NCI-H2227 treated with DMSO at 0.1 percent for 48 hours (cell line): ENCODE measurements around the gene GRIK1.
"Not testable (repeated sequence)": the region's sequence is repeated elsewhere in the genome, so short reads cannot be mapped to it uniquely, and the experiment has no call there.

Experiments
- DNase-seq: peaks from one replicate; lab custom pipeline; 2025; lab: John Stamatoyannopoulos, UW

GRIK1 gene

DNA sequence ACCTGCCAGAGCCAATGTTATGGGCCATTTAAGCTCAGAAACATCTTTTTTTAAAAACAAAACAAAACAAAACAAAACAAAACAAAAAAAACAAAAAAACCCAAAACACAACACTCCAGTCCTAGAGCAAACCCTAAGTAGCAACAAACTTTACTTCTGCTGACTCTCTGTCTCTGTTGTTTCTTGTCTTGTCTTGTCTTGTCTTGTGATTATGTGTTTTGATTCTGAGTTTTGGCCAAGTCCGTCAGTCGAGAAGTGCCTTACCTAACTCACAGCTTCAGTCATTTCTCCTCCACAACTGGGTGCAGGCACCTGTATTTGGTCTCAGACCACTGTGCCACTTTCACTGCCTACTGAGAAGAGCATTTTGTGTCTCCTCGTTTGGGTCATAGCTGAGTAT, 333.2 kb downstream of the GRIK1 start:
- no peak for DNase-seq

DNA sequence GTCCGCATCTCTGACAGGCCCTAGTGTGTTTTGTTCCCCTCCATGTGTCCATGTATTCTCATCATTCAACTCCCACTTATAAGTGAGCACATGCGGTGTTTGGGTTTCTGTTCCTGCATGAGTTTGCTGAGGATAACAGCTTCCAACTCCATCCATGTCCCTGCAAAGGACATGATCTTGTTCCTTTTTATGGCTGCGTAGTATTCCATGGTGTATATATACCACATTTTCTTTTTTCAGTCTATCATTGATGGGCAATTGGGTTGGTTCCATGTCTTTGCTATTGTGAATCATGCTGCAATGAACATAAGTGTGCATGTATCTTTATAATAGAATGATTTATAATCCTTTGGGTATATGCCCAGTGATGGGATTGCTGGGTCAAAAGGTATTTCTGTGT, 334.6 kb downstream of the GRIK1 start:
- not testable (repeated sequence) for DNase-seq

DNA sequence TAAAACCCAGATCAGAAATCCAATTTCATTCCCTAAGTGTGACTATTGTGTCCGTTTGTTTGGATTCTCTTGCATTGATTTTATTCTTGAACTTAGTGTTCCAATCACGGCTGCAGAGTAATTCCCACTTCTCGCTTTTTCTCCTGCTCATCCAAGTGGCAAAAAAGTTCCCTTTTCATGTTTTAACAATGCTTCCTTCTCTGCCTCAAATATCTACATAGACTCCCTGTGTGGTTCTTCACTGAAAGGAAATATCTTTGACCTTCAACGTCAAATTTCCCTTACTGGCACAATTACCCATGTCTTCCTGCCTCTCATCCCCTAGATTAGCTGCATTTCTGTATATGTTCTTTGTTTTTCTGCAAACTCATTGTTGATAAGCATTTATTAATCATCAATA, 335.7 kb downstream of the GRIK1 start:
- peak; percentile 23 for DNase-seq

DNA sequence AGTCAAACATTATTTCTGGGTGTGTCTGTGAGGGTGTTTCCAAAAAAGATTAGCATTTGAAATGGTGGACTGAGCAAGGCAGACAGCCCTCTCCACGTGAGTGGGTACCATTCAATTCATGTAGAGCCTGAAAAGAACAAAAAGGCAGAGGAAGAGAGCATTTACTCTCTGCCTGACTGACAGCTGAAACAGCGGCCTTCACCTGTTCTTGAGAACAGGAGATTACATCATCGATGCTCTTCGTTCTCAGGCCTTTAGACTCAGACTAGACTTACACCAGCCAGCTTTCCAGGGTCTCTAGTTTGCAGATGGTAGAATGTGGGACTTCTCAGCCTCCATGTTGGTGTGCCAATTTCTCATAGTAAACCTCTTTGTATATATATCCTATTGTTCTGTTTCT, 338.7 kb downstream of the GRIK1 start:
- DNase-seq: no peak

DNA sequence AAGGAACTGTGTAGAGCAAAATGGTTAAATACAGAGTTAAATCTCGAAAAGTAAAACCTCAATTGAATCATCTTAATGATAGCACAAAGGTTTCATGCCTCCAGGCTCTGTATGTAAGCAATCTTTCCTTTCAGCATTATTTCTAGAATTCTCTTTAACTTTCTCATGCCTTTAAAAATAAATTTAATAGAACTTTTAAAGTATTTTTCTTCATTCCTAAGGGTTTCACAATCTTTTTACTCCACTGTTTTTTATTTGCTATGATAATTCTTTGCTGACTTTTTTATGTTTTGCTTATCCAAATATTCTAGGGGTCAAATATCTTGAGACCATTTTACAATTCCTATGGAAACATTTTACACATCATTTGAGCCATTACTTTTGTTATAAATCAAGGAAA, 353.1 kb downstream of the GRIK1 start:
- no peak for DNase-seq

DNA sequence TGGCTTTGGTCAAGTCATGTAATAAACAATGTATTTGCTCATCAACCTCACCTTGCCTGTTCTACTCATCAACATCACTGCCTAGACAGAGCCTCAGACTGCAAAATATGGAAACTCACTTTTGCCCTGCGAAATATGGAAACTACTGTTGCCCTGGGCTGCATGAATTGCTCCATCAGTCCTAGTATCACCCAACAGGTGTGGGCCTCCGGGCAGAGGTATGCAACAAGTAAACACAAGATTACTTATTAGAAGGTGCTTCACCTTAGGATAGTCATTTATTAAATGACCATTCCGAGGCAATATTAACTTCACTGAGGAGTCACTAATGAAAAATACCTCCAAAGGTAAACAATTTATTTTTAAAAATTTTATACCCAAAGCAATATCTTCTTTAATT, 354.3 kb downstream of the GRIK1 start:
- DNase-seq: no peak

DNA sequence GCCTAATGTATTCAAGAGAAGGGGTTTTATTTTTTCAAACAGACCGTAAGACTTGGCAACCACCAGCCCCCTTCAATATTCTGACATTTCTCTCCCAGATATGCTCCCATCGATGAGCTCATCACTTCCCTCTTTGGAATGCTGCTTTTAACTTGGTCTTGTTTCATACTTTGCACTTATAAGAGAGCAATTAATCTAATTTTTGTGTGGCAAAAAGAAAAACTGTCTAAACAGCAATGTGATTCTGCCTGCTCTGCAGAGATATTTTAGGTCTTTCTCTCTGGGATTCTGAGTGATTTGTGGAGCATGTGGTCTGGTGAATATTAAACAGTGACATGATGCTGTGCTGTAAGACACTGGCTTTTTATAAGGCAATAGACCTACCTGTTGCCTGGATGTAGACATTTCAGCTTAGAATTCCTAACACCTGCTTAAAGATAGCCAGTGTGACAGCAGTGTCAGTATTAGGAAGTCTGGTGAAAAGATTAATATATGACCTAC, 356.3 kb downstream of the GRIK1 start:
- DNase-seq: no peak

DNA sequence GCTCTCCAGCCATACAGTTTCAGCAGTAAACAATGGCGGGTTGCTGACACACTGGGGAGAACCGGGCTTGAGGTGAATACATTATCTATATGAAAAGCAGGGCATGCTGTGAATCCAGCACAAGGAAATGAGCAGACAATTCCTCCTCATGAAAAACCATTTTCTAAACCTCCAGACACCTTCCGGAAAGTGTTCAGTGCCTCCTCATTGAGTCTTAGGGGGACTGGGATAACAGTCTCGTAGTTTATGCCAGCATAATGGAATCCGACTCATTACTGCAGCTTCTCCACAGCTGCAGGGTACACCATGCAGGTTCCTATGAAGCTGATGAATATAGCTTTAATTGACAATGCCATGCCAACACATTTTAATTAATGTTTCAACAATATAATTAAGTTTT, 356.9 kb downstream of the GRIK1 start:
- DNase-seq: no peak

DNA sequence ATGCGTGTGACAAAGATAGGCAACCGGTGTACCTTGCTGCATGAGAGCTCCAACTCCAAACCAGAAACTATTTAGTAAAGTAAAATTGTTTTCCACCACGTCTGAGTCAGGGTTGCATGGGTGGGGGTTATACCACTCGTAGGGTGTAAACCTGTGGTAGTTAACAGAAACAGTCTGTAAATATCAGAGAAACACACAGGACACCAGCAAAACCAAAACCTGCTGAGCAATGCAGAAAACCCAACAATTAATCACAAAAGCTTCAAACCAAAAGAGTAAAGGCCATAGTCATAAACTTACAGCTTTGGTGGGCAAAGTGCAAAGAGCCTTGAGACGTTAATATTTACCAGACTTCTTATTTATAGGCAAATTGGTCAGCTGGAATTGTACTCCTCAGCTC, 358.4 kb downstream of the GRIK1 start:
- no peak for DNase-seq

DNA sequence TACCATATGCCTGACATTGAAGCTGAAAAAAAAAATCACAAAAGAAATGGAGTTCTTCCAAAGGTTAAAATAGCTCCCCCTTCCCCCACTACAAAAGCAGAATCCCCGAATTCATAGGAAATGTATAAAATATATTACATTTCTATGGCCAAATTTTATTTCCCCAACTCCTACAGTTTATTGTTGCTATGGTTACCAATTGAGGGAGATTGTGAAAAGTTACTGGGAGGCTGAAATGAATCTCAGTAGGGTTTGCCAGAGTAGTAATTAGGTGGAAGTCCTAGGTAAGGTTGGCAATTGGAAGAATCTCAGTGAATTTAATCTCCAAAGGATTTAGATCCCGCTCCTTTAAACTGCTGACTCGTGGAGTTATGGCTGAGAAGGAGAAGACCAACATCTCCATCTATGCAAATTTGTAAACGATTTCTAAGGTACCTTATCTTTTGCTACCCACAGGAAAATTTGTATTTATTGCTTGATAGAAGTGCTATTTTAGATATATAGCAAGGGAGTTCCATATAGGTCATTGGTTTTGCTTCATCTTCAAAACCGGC, 359.0 kb downstream of the GRIK1 start:
- DNase-seq: no peak

DNA sequence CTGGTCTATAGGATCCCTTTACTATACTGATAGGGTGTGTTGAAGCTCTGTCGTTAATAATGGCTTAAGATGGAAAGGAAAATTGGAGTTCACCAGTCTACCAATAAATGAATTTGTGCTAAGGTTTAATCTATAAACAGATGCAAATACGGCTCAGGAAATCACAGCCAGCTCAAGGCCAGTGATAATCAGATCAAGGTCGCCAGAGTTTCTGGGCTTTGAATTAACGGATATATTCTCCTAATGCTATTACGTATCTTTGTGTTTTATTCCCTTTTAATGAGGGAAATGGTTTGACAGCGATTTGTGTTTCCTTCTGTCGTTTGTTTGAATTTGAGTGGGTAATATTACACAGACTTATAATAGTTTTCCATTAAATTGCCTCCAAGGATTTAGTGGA, 361.5 kb downstream of the GRIK1 start:
- DNase-seq: no peak

DNA sequence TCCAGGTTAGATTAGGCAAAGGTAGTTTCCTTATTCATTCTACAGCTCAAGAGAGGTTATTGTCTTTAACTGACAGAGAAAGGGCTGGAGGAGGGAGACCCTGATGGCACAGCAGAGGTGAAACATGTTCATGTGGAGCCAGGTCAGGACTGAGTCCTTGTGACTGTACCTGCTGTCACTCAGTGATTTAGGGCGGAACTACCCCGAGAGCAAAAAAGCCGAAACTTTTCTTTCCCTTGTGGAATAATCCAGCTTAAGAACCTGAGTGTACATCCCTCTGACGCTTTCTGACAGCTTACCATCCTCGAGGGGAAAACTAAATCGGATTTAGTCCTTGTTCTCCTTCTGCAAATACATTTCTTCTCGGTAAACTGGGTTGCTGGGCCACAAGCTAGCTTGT, 367.8 kb downstream of the GRIK1 start:
- no peak for DNase-seq

DNA sequence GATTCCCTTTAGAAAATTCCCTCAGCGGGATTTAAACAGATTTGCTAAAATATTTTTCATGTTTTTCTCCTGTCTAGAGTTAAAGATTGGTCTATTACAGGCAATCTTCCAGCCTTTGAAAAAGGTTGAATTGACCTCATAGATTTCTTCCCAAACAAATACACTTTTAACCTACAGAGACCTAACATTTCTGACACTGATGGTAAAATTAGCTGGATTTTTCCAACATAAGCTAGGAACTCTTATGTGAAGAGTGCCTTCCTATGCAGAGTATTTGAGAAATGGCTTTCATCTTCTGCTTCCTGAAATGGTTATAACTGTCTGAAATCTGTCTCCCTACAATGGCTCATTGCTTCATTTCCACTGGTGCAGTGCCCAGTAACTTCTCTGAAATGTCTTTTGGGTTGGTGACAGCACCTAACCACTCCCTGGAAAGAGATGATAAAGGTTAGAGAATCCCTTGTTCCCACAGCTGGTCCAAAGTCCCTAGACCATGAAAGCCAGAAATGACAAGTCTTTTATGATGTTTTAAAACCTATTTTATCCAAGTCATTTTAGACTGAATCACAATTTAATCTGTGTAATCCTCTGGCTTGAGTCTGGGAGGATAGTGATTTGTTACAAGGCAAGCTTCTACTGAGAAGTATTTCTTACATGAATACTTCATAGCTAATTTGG, 371.6 kb downstream of the GRIK1 start:
- DNase-seq: no peak

DNA sequence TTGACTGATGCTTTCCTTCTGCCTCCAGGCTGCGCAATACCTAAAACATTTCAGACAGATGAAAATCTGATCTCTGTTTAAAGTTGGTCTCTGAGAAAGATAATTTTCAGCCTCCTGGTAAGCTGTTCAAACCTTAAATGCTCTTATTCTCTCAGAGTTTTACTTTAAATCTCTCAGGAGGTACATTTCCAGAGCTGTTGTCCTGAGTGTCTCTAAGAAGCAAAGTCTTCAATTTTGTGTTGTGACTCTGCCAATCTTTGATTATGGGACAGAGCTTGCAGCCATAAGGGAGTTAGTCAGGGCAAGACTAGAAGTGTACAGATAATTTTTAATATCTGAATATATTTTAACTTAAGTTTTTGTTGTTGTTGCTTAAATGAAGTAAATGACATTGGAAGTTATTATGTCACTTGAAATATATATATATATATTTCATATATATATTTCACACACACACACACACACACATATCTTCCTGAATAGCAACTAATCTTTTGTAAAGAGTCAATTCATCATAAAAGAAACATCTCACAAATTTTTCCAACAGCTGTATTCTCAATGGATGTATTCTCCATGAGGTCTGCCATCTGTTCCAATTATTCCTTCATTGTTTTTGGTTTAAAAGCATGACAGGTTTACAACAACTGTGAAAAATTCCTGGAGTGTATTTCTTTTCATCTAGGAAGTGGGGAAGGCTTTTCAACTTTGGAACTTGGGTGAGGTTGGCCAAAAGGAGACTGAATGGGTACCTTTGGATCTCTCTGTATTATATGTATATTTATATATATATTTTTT, 381.7 kb downstream of the GRIK1 start:
- DNase-seq: no peak

DNA sequence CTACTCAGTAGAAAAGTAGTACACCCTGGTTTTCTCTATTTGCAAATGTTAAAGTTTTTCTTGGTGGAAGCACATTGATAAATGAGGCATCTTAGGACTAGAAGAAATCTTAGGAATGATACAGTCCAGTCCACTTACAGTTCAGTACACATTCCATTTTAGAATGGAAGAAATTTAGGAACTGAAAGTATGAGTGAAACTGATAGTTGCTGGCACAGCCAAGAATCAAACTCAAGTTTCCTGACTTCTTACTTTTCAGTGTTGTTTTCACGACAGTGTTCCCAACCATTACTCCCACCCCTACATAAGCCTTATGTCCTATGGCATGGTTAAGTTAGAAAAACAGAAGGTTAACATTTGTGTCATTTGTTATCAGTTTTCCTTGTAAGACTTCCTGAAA, 382.6 kb downstream of the GRIK1 start:
- DNase-seq: no peak

DNA sequence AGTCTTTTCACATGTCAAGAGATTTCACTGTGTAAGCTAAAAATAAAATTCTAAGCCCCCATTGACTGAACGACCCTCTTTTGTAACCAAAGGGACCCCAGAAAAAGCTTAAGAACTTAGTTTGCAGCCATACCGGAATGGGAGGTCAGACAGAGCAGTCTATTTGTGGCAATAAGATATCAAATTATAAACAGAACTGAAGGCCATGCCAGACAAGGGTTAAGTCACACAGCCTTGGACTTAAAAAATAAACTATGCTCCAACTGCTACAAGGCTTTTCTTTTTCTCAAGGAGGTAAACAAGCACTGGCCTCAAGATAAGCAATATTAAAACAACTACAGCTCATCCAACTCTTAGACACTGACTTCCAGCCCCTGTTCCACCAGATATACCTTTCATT, 384.2 kb downstream of the GRIK1 start:
- DNase-seq: no peak

DNA sequence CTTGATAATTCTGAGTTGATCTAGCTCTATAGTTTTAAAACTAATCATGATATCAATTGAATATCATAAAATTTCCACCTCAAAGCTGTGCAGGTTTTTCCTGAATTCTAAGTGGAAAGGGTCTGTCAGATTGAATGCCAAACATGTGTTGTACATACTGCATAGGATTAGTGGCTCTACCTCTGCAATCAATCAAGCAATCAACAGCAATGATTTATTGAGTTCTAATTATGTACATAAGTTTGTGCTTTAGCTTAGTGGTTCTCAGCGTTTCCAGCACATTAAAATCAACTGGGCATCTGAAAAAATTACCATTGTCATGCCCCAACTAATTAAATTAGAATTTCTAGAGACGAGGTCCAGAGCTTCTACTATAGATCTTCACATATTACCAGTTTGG, 389.6 kb downstream of the GRIK1 start:
- no peak for DNase-seq

DNA sequence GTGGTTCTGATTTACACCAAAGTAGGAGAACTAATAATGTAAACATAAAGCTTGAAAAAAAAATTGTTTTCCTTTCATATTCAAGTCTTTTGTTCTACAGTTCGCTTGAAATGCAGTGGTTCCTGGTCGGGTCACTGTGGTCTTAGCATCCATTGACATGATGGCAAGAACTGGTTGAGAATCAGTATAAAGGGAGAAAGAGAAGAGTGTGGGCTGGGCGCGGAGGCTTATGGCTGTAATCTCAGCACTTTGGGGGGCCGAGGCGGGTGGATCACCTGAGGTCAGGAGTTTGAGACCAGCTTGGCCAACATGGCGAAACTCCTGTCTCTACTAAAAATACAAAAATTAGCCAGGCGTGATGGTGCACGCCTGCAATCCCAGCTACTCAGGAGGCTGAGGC, 390.2 kb downstream of the GRIK1 start:
- DNase-seq: no peak

DNA sequence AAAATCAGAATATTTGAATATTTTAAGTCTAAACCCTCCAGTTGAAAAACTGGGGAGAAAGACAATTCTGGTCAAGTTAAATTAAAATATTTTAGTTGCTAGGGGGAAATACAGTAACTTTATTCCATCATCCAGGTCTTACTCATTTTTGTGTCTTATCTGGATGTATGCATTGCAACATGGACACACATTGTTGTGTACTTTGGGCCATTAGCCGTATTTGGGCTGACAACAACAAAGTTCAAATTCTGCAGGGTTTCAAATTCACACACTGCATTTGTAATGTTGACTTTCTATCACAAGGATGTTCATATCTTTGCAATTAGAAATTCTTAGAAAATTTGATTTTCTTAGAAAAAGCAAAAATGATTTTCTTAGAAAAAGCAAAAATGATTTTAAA, 391.8 kb downstream of the GRIK1 start:
- no peak for DNase-seq

DNA sequence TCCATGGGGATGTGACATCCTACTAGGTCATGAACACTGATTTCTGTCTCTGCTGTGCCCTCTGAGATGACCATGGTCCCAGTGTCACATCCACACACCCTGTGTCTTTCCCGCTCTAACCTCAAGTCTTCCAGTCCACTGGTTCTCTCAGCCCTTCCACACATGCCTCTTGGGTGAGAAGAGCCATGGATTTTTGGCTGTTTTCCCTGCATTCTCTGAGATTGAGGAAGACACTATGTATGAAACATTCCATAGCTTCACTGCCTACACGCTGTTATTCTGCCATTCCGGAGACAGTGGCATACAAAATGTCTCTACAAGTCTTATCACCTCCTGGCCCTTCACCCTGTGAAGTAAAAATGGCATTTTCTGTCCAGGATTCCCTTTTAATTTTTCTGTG, 393.7 kb downstream of the GRIK1 start:
- no peak for DNase-seq

DNA sequence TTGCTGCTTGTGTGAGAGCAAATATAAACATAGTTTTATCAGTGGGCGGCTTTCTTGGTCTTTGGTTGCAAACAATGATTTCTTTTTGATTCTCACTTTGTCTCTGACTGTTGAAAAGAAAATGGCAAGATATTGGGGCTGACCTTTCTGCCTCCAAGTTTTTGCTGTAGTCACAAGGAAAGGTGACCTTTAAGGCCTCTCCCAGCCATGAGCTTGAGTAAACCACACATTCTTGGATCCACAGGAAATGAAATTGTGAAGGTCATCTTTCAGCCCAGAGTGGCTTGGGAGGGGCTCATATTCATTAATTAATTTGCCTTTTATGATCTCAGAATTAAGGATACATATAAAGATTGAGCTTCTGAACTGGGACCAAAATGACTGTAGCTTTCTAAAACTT, 399.5 kb downstream of the GRIK1 start:
- no peak for DNase-seq

DNA sequence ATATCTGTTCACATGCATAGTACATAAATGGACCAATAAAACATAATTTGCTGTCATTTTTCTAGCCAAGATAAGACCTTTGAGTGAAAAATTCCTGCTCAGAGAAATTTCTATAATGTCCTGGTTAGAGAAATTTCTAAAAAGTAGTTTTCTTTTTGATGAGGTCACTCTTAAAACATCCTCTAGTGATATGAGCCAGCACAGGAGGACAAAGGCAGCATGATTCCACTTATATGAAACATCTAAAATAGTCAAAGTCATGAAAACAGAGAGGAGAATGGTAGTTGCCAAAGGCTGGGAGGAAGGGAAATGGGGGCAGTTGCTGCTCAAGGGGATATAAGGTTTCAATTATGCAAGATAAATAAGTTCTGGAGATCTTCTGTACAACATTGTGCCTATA, 401.7 kb downstream of the GRIK1 start:
- DNase-seq: no peak

DNA sequence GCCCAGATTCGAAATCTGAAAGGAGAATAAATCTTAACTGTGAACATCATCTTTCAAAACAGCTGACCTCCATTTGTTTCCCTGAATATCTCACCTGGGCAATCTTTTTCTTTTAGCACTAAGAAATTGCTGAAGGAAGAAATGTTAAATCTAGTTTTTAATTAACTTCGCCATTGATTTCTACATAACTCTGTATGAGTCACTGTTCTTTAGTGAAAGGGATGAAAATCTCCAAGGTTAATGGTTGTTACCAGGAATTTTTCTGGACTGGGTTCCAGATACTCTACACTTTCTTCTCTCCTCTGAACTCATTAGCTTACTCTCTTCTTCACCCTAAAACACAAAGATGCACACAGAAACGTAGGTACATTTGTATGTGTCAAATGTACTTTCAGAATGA, 405.3 kb downstream of the GRIK1 start:
- no peak for DNase-seq
